ENCODE measurements around the gene IFNA4. TPM values are rescaled to one million over a fixed set of nuclear protein-coding genes. Genes with fewer than 3 reads are reported as not detected.
A peak's percentile ranks its signal among the peaks of the same experiment; 100 is the strongest.
"Not testable (repeated sequence)": the region's sequence is repeated elsewhere in the genome, so short reads cannot be mapped to it uniquely, and the experiment has no call there.

Gene IFNA4
- total RNA-seq, 1 donor = not detected

- H2AFZ ChIP-seq (ENCODE audit: low read length) = no peak overlapping the region
- no peak overlapping the region for H3K4me3 ChIP-seq (ENCODE audit: insufficient read depth, low read length)
- H3K79me2 ChIP-seq (ENCODE audit: insufficient read depth, low read length) = no peaks in the 10 kb centered on the region
- no peak for TF ChIP-seq CTCF (IDR thresholded peaks at IDR 0.05; ENCODE audit: extremely low read depth, low read depth, low read length)
- no peaks in the 10 kb centered on the region for H3K27me3 ChIP-seq (ENCODE audit: insufficient read depth, low read length)
- H3K4me2 ChIP-seq (ENCODE audit: insufficient read depth, low read length) = no peak overlapping the region
- no peaks in the 10 kb centered on the region for H3K4me1 ChIP-seq (ENCODE audit: insufficient read depth, low read length)
- DNase-seq (ENCODE audit: insufficient read length, low spot score, missing footprints) = no peak
- no peak overlapping the region for H3K27ac ChIP-seq (ENCODE audit: low read depth, low read length)
- H3K9me3 ChIP-seq (ENCODE audit: low read depth, low read length) = no peaks in the 10 kb centered on the region
- H3K36me3 ChIP-seq (ENCODE audit: insufficient read depth, low read length) = no peaks in the 10 kb centered on the region
- no peaks in the 10 kb centered on the region for H4K20me1 ChIP-seq (ENCODE audit: insufficient read depth, low read length)
These were observed 22.9 kb upstream of the IFNA4 start for GRCh38 chr9:21210311-21210710.

GRCh38 chr9:21207043-21207442 is 19.7 kb upstream of the IFNA4 start, which contains the start of gene IFNA10:
Gene IFNA10 (minus strand): TSS chr9:21207143. CDS start chr9:21207097, 46 bp downstream.
- not testable (repeated sequence) for H3K27ac ChIP-seq (ENCODE audit: low read depth, low read length); DNase-seq (ENCODE audit: insufficient read length, low spot score, missing footprints); H4K20me1 ChIP-seq (ENCODE audit: insufficient read depth, low read length); H3K4me3 ChIP-seq (ENCODE audit: insufficient read depth, low read length); H3K27me3 ChIP-seq (ENCODE audit: insufficient read depth, low read length); H3K4me1 ChIP-seq (ENCODE audit: insufficient read depth, low read length); H3K36me3 ChIP-seq (ENCODE audit: insufficient read depth, low read length); H2AFZ ChIP-seq (ENCODE audit: low read length); H3K9me3 ChIP-seq (ENCODE audit: low read depth, low read length); H3K79me2 ChIP-seq (ENCODE audit: insufficient read depth, low read length); H3K4me2 ChIP-seq (ENCODE audit: insufficient read depth, low read length)

- no peaks in the 10 kb centered on the region for H4K20me1 ChIP-seq (ENCODE audit: insufficient read depth, low read length)
- no peak overlapping the region for H3K27ac ChIP-seq (ENCODE audit: low read depth, low read length)
- TF ChIP-seq CTCF (IDR thresholded peaks at IDR 0.05; ENCODE audit: extremely low read depth, low read depth, low read length) = no peak
- H3K27me3 ChIP-seq (ENCODE audit: insufficient read depth, low read length) = no peaks in the 10 kb centered on the region
- H3K36me3 ChIP-seq (ENCODE audit: insufficient read depth, low read length) = no peaks in the 10 kb centered on the region
- no peak overlapping the region for H3K4me2 ChIP-seq (ENCODE audit: insufficient read depth, low read length)
- H3K4me1 ChIP-seq (ENCODE audit: insufficient read depth, low read length) = no peaks in the 10 kb centered on the region
- no peak for DNase-seq (ENCODE audit: insufficient read length, low spot score, missing footprints)
- no peaks in the 10 kb centered on the region for H3K9me3 ChIP-seq (ENCODE audit: low read depth, low read length)
- H3K79me2 ChIP-seq (ENCODE audit: insufficient read depth, low read length) = no peaks in the 10 kb centered on the region
- no peak overlapping the region for H2AFZ ChIP-seq (ENCODE audit: low read length)
- H3K4me3 ChIP-seq (ENCODE audit: insufficient read depth, low read length) = no peak overlapping the region
These were observed 17.8 kb upstream of the IFNA4 start for GRCh38 chr9:21205204-21205603.

GRCh38 chr9:21202105-21202504 is 14.7 kb upstream of the IFNA4 start, which contains the start of gene IFNA7:
Gene IFNA7 (minus strand): TSS chr9:21202205. CDS start chr9:21202165, 40 bp downstream.
- H2AFZ ChIP-seq (ENCODE audit: low read length); H4K20me1 ChIP-seq (ENCODE audit: insufficient read depth, low read length); H3K27me3 ChIP-seq (ENCODE audit: insufficient read depth, low read length); H3K9me3 ChIP-seq (ENCODE audit: low read depth, low read length); H3K27ac ChIP-seq (ENCODE audit: low read depth, low read length); DNase-seq (ENCODE audit: insufficient read length, low spot score, missing footprints); H3K4me1 ChIP-seq (ENCODE audit: insufficient read depth, low read length); H3K4me3 ChIP-seq (ENCODE audit: insufficient read depth, low read length); H3K79me2 ChIP-seq (ENCODE audit: insufficient read depth, low read length); H3K36me3 ChIP-seq (ENCODE audit: insufficient read depth, low read length); H3K4me2 ChIP-seq (ENCODE audit: insufficient read depth, low read length): not testable (repeated sequence)

- not testable (repeated sequence) for H3K27ac ChIP-seq (ENCODE audit: low read depth, low read length); H3K27me3 ChIP-seq (ENCODE audit: insufficient read depth, low read length); DNase-seq (ENCODE audit: insufficient read length, low spot score, missing footprints); H3K4me3 ChIP-seq (ENCODE audit: insufficient read depth, low read length); H3K9me3 ChIP-seq (ENCODE audit: low read depth, low read length); H3K4me1 ChIP-seq (ENCODE audit: insufficient read depth, low read length); H3K79me2 ChIP-seq (ENCODE audit: insufficient read depth, low read length); H2AFZ ChIP-seq (ENCODE audit: low read length); H4K20me1 ChIP-seq (ENCODE audit: insufficient read depth, low read length); H3K36me3 ChIP-seq (ENCODE audit: insufficient read depth, low read length)
- peak overlapping the region; percentile 24 for H3K4me2 ChIP-seq (ENCODE audit: insufficient read depth, low read length)
- peak; percentile 54 for TF ChIP-seq CTCF (IDR thresholded peaks at IDR 0.05; ENCODE audit: extremely low read depth, low read depth, low read length)
These were observed 7.7 kb upstream of the IFNA4 start for GRCh38 chr9:21194867-21195776.

Measured in osteoblast (primary cell).